AG09319 (cell line): ENCODE data around the gene BCCIP.

Experiments
- DNase-seq: peaks from one replicate; pipeline ENCODE4 v3.0.0-alpha.2; 2010; ENCODE audit warnings: low read depth; ENCODE audit errors: extremely low read depth
- CTCF ChIP-seq: IDR thresholded peaks from 2 replicates; pipeline ENCODE4 v1.5.1; 2011; ENCODE audit warnings: low read depth, mild to moderate bottlenecking, inconsistent platforms, low read length, moderate library complexity

The BCCIP gene

DNA sequence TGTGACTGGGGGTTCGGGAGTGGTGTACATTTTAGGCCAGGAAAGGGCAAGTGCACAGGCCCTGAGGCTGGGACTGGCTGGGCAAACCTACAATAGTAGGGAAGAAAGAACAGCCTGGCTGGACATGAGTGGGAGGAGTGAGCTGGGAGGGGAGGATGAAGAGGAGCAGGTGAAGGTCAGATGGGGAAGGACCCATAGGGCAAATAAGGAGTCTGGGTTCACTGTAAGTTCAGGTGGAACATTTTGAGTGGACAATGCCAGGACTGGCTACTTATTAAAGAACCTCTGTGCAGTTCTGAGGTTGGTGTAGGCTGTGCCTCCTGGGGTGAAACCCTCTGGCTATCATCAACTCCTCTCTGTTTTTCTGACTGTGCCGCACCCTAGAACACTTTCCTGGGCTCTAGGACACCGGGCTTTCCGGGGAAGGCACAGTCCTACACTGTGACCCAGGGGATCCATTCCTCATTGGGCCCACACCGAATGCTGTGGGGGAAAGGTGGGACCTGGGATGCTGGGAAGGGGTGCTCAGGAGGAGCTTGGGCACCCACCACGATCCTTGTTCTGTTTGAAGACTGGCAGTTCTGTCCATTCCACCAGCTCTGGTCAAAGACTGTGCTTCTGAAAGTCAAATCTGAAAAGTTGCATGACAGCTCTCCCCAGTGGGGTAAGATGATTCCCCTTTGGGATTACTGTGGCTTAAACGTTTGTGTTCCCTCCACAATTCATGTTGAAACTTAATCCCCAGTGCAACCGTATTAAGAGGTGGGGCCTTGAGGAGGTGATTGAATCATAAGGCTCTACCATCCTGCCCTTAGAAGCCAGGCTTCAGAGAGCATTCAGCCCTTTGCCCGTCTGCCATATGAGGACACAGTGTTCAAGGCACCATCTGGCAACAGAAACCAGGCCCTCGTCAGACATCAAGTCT, 43.7 kb upstream of the BCCIP start:
- TF ChIP-seq CTCF, result no peak
- no peak for DNase-seq

DNA sequence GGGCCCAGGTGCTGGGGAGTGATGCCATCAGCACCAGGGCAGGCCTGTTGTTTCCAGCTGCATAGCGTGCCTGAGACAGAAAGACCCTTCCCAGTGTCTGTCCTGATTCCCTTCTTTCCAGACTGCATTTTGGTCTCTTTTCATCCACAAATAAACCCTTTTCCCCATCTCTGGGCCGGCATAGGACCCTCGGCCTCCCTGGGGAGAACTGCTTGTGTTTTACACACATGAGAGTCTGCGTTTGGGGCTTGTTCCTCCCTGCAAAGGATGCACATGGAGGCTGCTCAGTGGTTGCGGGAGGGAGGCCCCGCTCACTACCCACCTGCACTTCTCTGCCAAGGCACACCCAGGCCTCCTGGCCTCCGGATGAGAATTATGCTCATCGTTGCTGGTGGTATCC, 42.0 kb upstream of the BCCIP start:
- no peak for TF ChIP-seq CTCF

DNA sequence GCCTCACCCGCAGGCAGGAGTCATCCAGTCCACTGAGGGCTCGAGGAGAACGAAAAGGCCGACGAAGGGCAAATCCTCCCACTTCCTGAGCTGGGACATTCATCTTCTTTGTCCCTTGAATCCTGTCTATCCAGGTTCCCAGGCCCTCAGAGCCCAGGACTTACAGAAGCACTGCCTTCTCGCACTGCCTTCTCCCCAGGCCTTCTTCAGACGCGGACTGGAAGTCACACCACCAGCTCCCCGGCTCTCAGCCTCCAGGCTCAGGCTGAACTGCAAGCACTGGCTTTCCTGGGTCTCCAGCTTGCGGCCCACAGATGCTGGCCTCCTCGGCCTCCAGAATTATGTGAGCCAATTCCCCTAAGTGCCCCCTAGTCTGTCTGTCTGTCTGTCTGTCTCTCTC, 41.3 kb upstream of the BCCIP start:
- no peak for TF ChIP-seq CTCF
- no peak for DNase-seq

More for the DNA sequence above, 42.0 kb upstream of the BCCIP start:
- DNase-seq, result no peak

- DNase-seq, result no peak
- TF ChIP-seq CTCF, result no peak
These were observed 40.7 kb upstream of the BCCIP start for GRCh38 chr10:125782616-125783015.

- no peak for TF ChIP-seq CTCF
- DNase-seq, result no peak
These were observed 39.9 kb upstream of the BCCIP start for GRCh38 chr10:125783408-125783807.

DNA sequence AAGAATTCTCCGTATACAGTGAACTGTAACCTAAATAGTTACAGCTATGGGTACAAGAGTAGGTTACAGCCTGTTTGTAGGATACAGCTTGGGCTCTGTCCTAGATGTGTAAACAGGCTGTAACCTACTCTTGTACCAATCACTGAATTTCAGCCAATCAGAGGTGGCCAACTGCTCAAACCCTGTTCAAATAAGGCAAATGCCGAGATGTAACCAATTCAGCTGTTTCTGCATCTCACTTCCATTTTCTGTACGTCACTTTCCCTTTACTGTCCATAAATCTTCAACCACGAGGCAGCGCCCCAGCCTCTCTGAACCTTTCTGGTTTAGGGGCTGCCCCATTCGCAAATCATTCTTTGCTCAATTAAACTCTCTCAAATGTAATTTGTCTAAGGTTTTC, 39.4 kb upstream of the BCCIP start:
- TF ChIP-seq CTCF, result no peak

GRCh38 chr10:125785791-125786190, 37.6 kb upstream of the BCCIP start:
- DNase-seq, result no peak
- no peak for TF ChIP-seq CTCF

More for the DNA sequence above, 39.4 kb upstream of the BCCIP start:
- DNase-seq, result no peak
